Right renal cortex interstitium (tissue), 3 donors: ENCODE results near the gene HAAO. TPM values are rescaled to one million over a fixed set of nuclear protein-coding genes. Genes with fewer than 3 reads are reported as not detected.
A peak's percentile ranks its signal among the peaks of the same experiment; 100 is the strongest.

ENCODE experiments used
- DNase-seq, 3 donors: peaks; one replicate each; pipeline ENCODE4 v3.0.0-alpha.2; 2013; ENCODE audit warnings: low read depth in 3 of 3, low spot score in 2 of 3
- polyA plus RNA-seq, 3 donors: library from polyadenylated mRNA; unstranded; fragments of 120-200 nt; gene quantifications; one replicate each; pipeline ENCODE4 v1.2.1, GENCODE V29; 2013; ENCODE audit not compliant: insufficient read length in 3 of 3

The HAAO gene
- polyA plus RNA-seq, 3 donors = 31.5 to 40.5 (median 38.4) TPM

- peak in 1 of 3 donors; percentile 17 for DNase-seq
Measured at GRCh38 chr2:42770288-42771131, 21.9 kb downstream of the HAAO start.

- no peak for DNase-seq
Measured at GRCh38 chr2:42769583-42770287, 22.6 kb downstream of the HAAO start.

DNA sequence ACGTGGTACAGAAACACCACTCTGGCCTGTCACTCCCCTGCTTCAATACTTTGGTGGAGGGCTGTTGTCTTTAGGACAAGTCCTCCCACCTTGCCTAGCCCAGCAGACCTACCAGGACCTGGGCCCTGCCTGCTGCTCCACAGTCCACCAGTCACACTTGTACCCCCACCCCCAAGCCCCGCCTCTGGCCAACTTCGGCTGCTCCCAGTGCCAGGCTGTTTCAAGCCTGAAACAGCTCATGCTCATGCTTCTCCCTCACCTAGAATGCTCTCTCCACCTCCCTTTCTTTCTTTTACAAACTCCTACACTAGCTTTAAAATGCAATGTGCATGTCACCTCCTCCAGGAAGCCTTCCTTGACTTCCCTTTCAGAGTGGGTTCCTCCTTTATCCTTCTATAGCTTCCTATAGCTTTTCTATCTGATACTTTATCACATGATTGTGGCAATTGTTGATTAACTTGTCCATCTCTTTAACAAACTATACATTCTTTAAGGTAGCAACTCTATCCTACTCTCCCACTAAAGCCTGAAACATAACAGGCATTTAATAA is 23.6 kb downstream of the HAAO start:
- no peak for DNase-seq

- DNase-seq = no peak
Measured at GRCh38 chr2:42767899-42768705, 24.3 kb downstream of the HAAO start.

- no peak for DNase-seq
Measured at GRCh38 chr2:42767080-42767898, 25.1 kb downstream of the HAAO start.

DNA sequence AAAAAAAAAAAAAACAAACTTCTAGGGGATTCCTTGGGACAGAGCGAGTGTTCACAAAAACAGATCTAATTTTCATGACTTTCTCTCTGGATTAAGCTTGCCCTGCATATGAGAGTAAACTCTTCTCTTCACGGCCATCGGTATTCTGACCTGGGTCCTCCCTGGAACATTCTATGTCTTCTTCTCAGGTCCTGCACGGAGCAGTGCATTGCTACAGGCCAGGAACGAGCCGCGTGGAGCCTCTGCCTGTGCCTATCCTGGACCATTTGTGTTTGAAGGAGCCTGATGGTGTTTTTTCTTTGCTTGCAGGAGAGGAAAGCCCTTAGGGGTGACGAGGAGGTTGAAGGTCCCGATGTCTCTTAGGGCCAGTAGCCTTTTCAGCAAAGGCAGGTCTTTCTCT is 26.7 kb downstream of the HAAO start:
- no peak for DNase-seq

DNA sequence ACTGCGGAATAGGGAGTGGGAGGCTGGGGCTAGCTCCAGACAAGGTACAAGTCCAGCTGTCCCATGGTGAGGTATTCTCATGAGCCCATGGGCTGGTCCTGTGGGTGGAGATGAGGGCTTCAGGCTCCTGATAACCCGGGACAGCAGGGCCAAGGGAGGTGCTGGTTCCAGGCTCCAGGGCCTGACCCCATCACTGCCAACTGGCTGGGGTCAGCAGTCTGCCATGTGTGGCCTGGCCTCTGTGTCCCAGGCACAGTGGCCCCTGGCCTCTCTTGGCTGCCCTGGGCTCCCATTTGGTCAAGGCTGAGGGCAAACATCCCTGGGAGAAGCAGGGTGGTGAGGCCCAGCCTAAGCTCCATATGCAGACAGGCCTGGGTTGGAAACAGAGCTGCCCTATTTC is 27.5 kb downstream of the HAAO start:
- no peak for DNase-seq

- DNase-seq = no peak
Measured at GRCh38 chr2:42764096-42764495, 28.3 kb downstream of the HAAO start, which contains the start of gene OXER1. Gene OXER1, minus strand, starts transcription at chr2:42764135. Its CDS starts 73 bp downstream, at chr2:42764062.

GRCh38 chr2:42762823-42763804 is 29.3 kb downstream of the HAAO start:
- DNase-seq = no peak

DNA sequence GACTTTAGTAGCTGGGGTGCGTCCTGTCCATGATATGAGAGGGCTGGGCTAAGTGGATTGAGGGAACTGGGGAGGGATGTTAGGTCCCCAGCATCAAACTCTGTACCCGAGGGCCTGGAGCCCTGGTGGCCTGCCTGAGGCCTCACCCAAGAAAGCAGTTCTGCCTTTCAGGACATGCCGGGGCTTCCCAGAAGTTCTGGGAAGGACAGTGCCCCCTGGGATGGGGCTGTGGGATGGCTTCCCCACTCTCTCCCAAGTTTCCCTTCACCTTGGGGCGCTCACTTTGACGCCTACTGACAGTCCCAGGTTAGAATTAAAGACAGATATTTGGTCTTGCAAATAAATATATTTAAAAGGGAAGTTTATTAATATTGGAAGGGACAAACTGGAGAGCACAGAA is 30.2 kb downstream of the HAAO start:
- DNase-seq = no peak

DNA sequence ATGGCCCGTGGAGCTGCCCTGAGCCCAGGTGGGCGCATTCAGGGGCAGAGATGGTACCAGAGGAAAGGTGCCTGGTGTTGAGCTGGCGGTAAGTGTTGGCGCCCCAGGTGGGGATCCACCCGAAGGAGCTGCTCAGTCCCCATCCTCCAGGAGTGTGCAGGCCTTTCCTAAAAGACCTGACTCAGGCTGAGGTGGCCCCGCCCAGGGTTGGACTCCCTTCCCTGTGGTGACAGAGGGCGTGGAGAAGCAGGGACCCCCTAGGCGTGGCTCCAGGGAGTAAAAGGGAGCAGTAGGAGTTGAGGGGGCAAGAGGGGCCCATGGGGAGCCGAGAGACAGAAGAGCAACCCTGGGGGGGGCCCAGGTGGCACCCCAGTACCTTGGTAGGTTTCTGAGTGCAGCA is 30.8 kb downstream of the HAAO start:
- DNase-seq = no peak

- no peak for DNase-seq
Measured at GRCh38 chr2:42758751-42759150, 33.6 kb downstream of the HAAO start.

DNA sequence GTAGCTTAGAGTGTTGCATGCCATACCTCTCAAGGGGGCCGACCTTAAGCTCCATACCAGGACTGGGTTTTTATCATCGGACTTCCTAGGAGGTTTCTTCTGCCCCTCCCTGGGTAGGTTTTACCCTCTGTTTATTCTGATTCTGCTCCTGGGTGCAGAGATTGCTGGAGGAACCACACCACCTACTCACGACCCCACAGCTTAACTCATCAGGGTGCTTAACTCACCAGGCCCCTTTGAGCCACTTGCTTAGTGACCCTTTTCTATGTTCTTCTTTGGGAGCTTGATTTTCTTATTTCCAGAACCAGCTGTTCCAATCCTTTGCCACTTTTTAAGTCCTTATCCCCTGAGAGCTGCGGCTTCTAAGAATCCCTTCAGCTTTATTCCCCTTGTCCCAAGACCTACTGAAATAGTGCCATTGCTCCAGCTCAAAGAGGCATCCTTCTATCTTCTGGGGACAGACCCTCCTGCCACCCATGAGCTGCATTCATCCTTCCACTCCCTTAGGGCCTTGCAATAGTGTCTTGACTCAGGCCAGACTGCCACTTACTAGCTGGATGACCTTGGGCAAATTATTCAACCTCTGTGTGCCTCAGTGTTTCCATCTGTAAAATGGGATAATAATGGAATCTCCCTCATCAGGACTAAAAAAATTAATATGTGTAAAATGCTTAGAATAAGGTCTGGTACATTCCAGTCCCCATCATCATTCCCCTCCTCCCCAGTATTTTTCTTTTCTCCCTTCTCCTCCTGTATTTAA is 34.2 kb downstream of the HAAO start:
- DNase-seq = no peak

GRCh38 chr2:42756966-42757513 is 35.3 kb downstream of the HAAO start:
- DNase-seq = no peak

- DNase-seq = no peak
Measured at GRCh38 chr2:42756150-42756775, 36.1 kb downstream of the HAAO start.

GRCh38 chr2:42755191-42755880 is 37.0 kb downstream of the HAAO start:
- no peak for DNase-seq

DNA sequence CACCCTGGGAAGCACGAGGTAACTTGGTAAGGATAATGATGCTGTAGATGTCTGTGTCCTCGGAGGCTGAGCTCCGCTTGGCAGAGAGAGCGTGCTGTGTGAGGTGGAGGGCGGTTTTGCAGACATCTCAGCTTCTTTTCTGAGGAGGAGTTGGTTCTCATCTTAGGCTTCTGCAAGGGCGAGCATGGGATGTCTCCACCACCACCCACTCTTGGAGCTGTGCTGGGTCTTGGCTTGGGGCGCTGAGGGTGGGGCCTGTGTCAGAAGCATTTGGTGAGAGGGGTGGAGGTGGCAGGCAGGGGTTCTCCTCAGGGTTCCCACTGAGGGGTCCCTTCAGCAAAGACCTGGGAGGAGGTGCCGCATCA is 37.6 kb downstream of the HAAO start:
- DNase-seq = no peak
